Brain microvascular endothelial cell (primary cell): ENCODE data around the gene PIEZO1.

Source experiments
- DNase-seq: peaks from one replicate; pipeline ENCODE4 v3.0.0-alpha.2; 2020
- H3K27ac ChIP-seq: fragments of 250-450 bp; sonication (Bioruptor Pico); 2 replicates; pipeline ENCODE4 v1.5.1; 2020; ENCODE audit warnings: mild to moderate bottlenecking, moderate library complexity
- H3K27me3 ChIP-seq: fragments of 250-450 bp; sonication (Bioruptor Pico); replicated peaks from 2 replicates; pipeline ENCODE4 v1.5.1; 2020; ENCODE audit warnings: mild to moderate bottlenecking
- H3K36me3 ChIP-seq: fragments of 250-450 bp; sonication (Bioruptor Pico); replicated peaks from 2 replicates; pipeline ENCODE4 v1.5.1; 2020; ENCODE audit warnings: mild to moderate bottlenecking
- H3K4me3 ChIP-seq: 2 replicates; pipeline ENCODE4 v1.5.1; 2011; ENCODE audit warnings: low read depth, mild to moderate bottlenecking, control low read depth, low read length, moderate library complexity
- CTCF ChIP-seq: IDR thresholded peaks from 2 replicates; pipeline ENCODE4 v1.5.1; 2011; ENCODE audit warnings: low read depth, mild to moderate bottlenecking, moderate library complexity, low read length, control low read depth, inconsistent platforms; ENCODE audit errors: missing control alignments
- in situ Hi-C: cut with HindIII; loops from 2 replicates; pipeline ENCODE4 v1.10.0; 2017; ENCODE audit warnings: low sequenced_read_pairs, low pct_ligation_motif_present

The PIEZO1 gene

GRCh38 chr16:88817785-88818574, 33.0 kb upstream of the PIEZO1 start:
- in situ Hi-C loops = no loop called here
- Histone ChIP-seq H3K4me3 (no peak overlapping the region), H3K27ac (no peak overlapping the region), H3K36me3 (no peaks in the 10 kb centered on the region), H3K27me3 (no peaks in the 10 kb centered on the region)
- no peak for TF ChIP-seq CTCF
- peak; percentile 8 for DNase-seq

GRCh38 chr16:88816736-88817535, 31.9 kb upstream of the PIEZO1 start:
- TF ChIP-seq CTCF = no peak
- in situ Hi-C loops = no loop called here
- Histone ChIP-seq H3K4me3 (no peak overlapping the region), H3K27ac (no peak overlapping the region), H3K27me3 (no peaks in the 10 kb centered on the region), H3K36me3 (no peaks in the 10 kb centered on the region)
- DNase-seq = no peak

- Histone ChIP-seq H3K36me3 (no peaks in the 10 kb centered on the region), H3K4me3 (no peak overlapping the region), H3K27ac (no peak overlapping the region), H3K27me3 (no peaks in the 10 kb centered on the region)
- in situ Hi-C loops = no loop called here
- no peak for DNase-seq
- TF ChIP-seq CTCF = peak; percentile 83
These were observed 31.0 kb upstream of the PIEZO1 start for GRCh38 chr16:88815901-88816589.

GRCh38 chr16:88815227-88815626, 30.2 kb upstream of the PIEZO1 start:
- Histone ChIP-seq H3K27me3 (no peaks in the 10 kb centered on the region), H3K27ac (no peak overlapping the region), H3K4me3 (no peak overlapping the region), H3K36me3 (no peaks in the 10 kb centered on the region)
- DNase-seq = no peak
- in situ Hi-C loops = no loop called here
- no peak for TF ChIP-seq CTCF

GRCh38 chr16:88814144-88814502, 29.1 kb upstream of the PIEZO1 start:
- no peak for TF ChIP-seq CTCF
- Histone ChIP-seq H3K36me3 (peaks cover 7% of the 10 kb centered on the region), H3K27ac (no peak overlapping the region), H3K27me3 (no peaks in the 10 kb centered on the region), H3K4me3 (no peak overlapping the region)
- in situ Hi-C loops = no loop called here
- no peak for DNase-seq
